Sigmoid colon (tissue), 4 donors: ENCODE results near the gene TMEM108.

Source experiments
- CTCF ChIP-seq, 4 experiments: fragments of 450-650 bp in 3 of 4; fragments of 200-600 bp in 1 of 4; IDR thresholded peaks; one replicate each; pipeline ENCODE4 v1.5.1; 2016 to 2019; ENCODE audit warnings: antibody characterized with exemption in 4 of 4, mild to moderate bottlenecking in 3 of 4, moderate library complexity in 2 of 4
- POLR2A ChIP-seq, 2 donors: fragments of 450-650 bp; IDR thresholded peaks; one replicate each; pipeline ENCODE4 v1.6.1; 2016; ENCODE audit warnings: antibody characterized with exemption in 2 of 2, mild to moderate bottlenecking in 2 of 2, moderate library complexity in 2 of 2
- POLR2AphosphoS5 ChIP-seq, 4 donors: sonication (generic); formaldehyde crosslinking; IDR thresholded peaks; one replicate each; pipeline ENCODE4 v1.6.1; 2017; ENCODE audit warnings: antibody characterized with exemption in 4 of 4

DNA sequence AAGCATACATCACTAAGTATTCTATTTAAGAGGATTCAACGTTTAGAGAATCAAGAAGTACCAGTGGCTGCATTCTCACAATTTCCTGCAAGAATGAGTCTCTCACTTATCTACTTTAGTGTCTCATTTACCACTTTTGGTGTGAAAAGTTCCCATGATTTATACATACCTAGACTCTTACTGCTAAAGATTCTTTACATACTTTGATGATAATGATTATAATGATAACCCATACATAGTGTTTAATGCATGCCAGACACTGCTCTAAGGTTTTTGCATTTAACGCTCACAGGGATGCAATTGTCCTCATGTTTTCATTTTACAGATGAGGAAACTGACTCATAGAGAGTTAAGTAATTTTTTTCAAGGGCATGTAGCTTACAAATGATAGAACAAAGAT, 133.6 kb downstream of the TMEM108 start:
- TF ChIP-seq POLR2AphosphoS5 (IDR thresholded peaks at IDR 0.05) (no peak), POLR2A (IDR thresholded peaks at IDR 0.05) (no peak), CTCF (IDR thresholded peaks at IDR 0.05) (no peak)
